CD4-positive, alpha-beta T cell treated with Interleukin-15 for 4 hours (primary cell): ENCODE data around the gene ICOS.

Source experiments
- DNase-seq: peaks from one replicate; pipeline ENCODE4 v3.0.0-alpha.2; 2020; ENCODE audit warnings: low spot score

Gene ICOS

GRCh38 chr2:204010628-204011560 is 74.3 kb downstream of the ICOS start:
- DNase-seq, result no peak
